K562 (cell line): ENCODE measurements around the gene SEC14L5. TPM values are rescaled to one million over a fixed set of nuclear protein-coding genes. Genes with fewer than 3 reads are reported as not detected.
A peak's percentile ranks its signal among the peaks of the same experiment; 100 is the strongest.

Experiments
- ATAC-seq: fragments of 200-7000 bp; cut with Tn5 transposase; 3 replicates; pipeline ENCODE4 v1.9.1; 2020; ENCODE audit warnings: moderate library complexity
- BruUV-seq: library from RNA; stranded (reverse); fragments of 400-500 nt; replicated peaks from 2 replicates; lab custom pipeline; 2021; lab: Mats Ljungman, UMichigan
- CTCF ChIA-PET: fragments of 300-600 bp; formaldehyde crosslinking; extraction: SDS; loops from one replicate; lab custom pipeline; 2021; ENCODE audit warnings: low intra/inter-chr PET ratio; lab: Yijun Ruan, JAX
- POLR2A ChIA-PET: fragments of 300-600, 350-650 bp; sonication (Branson Sonifier 250); formaldehyde crosslinking; extraction: SDS; loops from one replicate; lab custom pipeline; 2021; ENCODE audit warnings: antibody characterized with exemption, inconsistent platforms; lab: Yijun Ruan, JAX
- DNase-seq, 4 experiments: peaks; one replicate each; pipeline versions ENCODE4 v3.0.0 to v3.0.0-alpha.2; 2011 to 2018; ENCODE audit warnings: low spot score in 3 of 4, mixed read lengths in 3 of 4; ENCODE audit errors: extremely low read depth in 1 of 4
- FAIRE-seq: peaks from 2 replicates; lab custom pipeline; 2011; peaks lifted over from hg19 to GRCh38; lab: Jason Lieb, UNC
- H2AFZ ChIP-seq: 2 replicates; pipeline ENCODE4 v1.6.0; 2011; ENCODE audit warnings: low read depth, low read length, control low read depth, inconsistent platforms
- H3K27ac ChIP-seq: fragments of 200-600 bp; 3 replicates; pipeline ENCODE4 v1.8.0; 2011; ENCODE audit warnings: low read depth, mild to moderate bottlenecking, control low read depth, inconsistent platforms, low read length, moderate library complexity, mixed read lengths; ENCODE audit errors: extremely low read depth
- H3K27me3 ChIP-seq, 2 experiments: fragments of 300-600 bp in 1 of 2; 2 replicates in 1 of 2; 3 replicates in 1 of 2; pipeline versions ENCODE4 v1.6.0 to v1.8.0; 2011; ENCODE audit warnings: inconsistent platforms in 2 of 2, low read length in 2 of 2, mild to moderate bottlenecking in 1 of 2, mixed read lengths in 1 of 2, moderate library complexity in 1 of 2; ENCODE audit not compliant: control insufficient read depth in 2 of 2, insufficient read depth in 2 of 2
- H3K36me3 ChIP-seq: fragments of 300-600 bp; 3 replicates; pipeline ENCODE4 v1.8.0; 2011; ENCODE audit warnings: mild to moderate bottlenecking, low read length, inconsistent platforms; ENCODE audit not compliant: control insufficient read depth, insufficient read depth
- H3K4me1 ChIP-seq, 2 experiments: fragments of 200-600 bp in 1 of 2; replicated peaks in 1 of 2; 2 replicates in 1 of 2; 3 replicates in 1 of 2; pipeline versions ENCODE4 v1.5.1 to v1.8.0; 2011; ENCODE audit warnings: inconsistent platforms in 2 of 2, low read length in 2 of 2, mild to moderate bottlenecking in 1 of 2, mixed read lengths in 1 of 2, moderate library complexity in 1 of 2; ENCODE audit not compliant: control insufficient read depth in 2 of 2, insufficient read depth in 2 of 2
- H3K4me2 ChIP-seq: 2 replicates; pipeline ENCODE4 v1.6.1; 2011; ENCODE audit warnings: low read length, control low read depth, inconsistent platforms, mixed read lengths; ENCODE audit not compliant: insufficient read depth
- H3K4me3 ChIP-seq: fragments of 200-600 bp; sonication (generic), shearing (Covaris generic); 2 replicates; pipeline ENCODE4 v1.5.1; 2016; ENCODE audit warnings: control low read depth, inconsistent platforms
- H3K79me2 ChIP-seq: fragments of 200-600 bp; 3 replicates; pipeline ENCODE4 v1.8.0; 2011; ENCODE audit warnings: low read length, inconsistent platforms; ENCODE audit not compliant: control insufficient read depth, insufficient read depth
- H3K9ac ChIP-seq, 2 experiments: 2 replicates each; pipeline versions ENCODE4 v1.6.0 to v1.6.1; 2011; ENCODE audit warnings: low read depth in 2 of 2, low read length in 2 of 2, control low read depth in 1 of 2, inconsistent platforms in 1 of 2, mild to moderate bottlenecking in 1 of 2, mixed read lengths in 1 of 2; ENCODE audit not compliant: insufficient read depth in 1 of 2
- H3K9me1 ChIP-seq: one replicate; pipeline ENCODE4 v1.6.0; 2011; ENCODE audit warnings: inconsistent platforms, mild to moderate bottlenecking, low read length, moderate library complexity; ENCODE audit not compliant: control insufficient read depth, insufficient read depth
- H3K9me3 ChIP-seq: replicated peaks from 2 replicates; pipeline ENCODE4 v1.5.1; 2011; ENCODE audit warnings: low read depth, low read length, inconsistent platforms; ENCODE audit not compliant: control insufficient read depth, insufficient read depth
- H4K20me1 ChIP-seq: replicated peaks from 2 replicates; pipeline ENCODE4 v1.6.1; 2011; ENCODE audit warnings: low read length, inconsistent platforms, mixed read lengths; ENCODE audit not compliant: control insufficient read depth, insufficient read depth
- DDX20 ChIP-seq: fragments of 450-650 bp; IDR thresholded peaks from 2 replicates; pipeline ENCODE4 v1.6.1; 2016; ENCODE audit warnings: missing genetic modification characterization, low read depth, mild to moderate bottlenecking, missing compliant biosample characterization, moderate library complexity
- HMG20A ChIP-seq: fragments of 450-650 bp; formaldehyde crosslinking; conservative IDR thresholded peaks from 2 replicates; pipeline ENCODE4 v1.4.0; 2020; ENCODE audit warnings: mild to moderate bottlenecking, mixed read lengths
- RAD21 ChIP-seq, 2 experiments: fragments of 250-450 bp in 1 of 2; fragments of 450-650 bp in 1 of 2; sonication (Bioruptor Pico) in 1 of 2; formaldehyde crosslinking in 1 of 2; IDR thresholded peaks in 1 of 2; conservative IDR thresholded peaks in 1 of 2; 2 replicates each; pipeline versions ENCODE4 v1.4.0 to v1.8.0; 2020 to 2022; ENCODE audit warnings: mild to moderate bottlenecking in 2 of 2, moderate library complexity in 1 of 2
- RBFOX2 ChIP-seq: fragments of 200-400 bp; formaldehyde crosslinking; IDR thresholded peaks from 2 replicates; pipeline ENCODE4 v1.6.1; 2017; ENCODE audit warnings: low read depth, mild to moderate bottlenecking, low read length, moderate library complexity
- SMAD1 ChIP-seq: fragments of 150-350 bp; IDR thresholded peaks from 2 replicates; pipeline ENCODE4 v1.6.1; 2014; ENCODE audit warnings: low read length, low read depth; ENCODE audit not compliant: partially characterized antibody
- SRSF3 ChIP-seq: fragments of 200-400 bp; formaldehyde crosslinking; IDR thresholded peaks from 2 replicates; pipeline ENCODE4 v1.6.1; 2016; ENCODE audit warnings: mild to moderate bottlenecking, low read length, moderate library complexity; ENCODE audit not compliant: insufficient read depth
- ZBTB7A ChIP-seq: IDR thresholded peaks from 2 replicates; pipeline ENCODE4 v1.6.1; 2011; ENCODE audit warnings: low read depth, mild to moderate bottlenecking, low read length, moderate library complexity, borderline replicate concordance; ENCODE audit not compliant: control insufficient read depth
- ZNF764 ChIP-seq: fragments of 250-450 bp; sonication (Bioruptor Pico); IDR thresholded peaks from 2 replicates; pipeline ENCODE4 v1.4.0; 2020; ENCODE audit warnings: low read depth, mild to moderate bottlenecking, moderate library complexity
- WGBS: fragments of 100-300 bp; shearing (Covaris generic); methylation state at CpG from one replicate; pipeline ENCODE4 v1.1.6; 2016; ENCODE audit warnings: low coverage, mixed read lengths; ENCODE audit not compliant: insufficient coverage; ENCODE audit errors: missing lambda C conversion rate; 5-methylcytosine and 5-hydroxymethylcytosine counted together
- in situ Hi-C: fragments of 300-500 bp; cut with MboI; formaldehyde crosslinking; loops from 4 replicates; pipeline ENCODE4 v1.15.0; 2018; ENCODE audit warnings: inconsistent platforms, mixed read lengths
- intact Hi-C: fragments of 100-400 bp; cut with micrococcal nuclease; formaldehyde crosslinking; loops from 2 replicates; pipeline ENCODE4 v1.14.2; 2022
- polyA plus RNA-seq, 8 experiments: library from polyadenylated mRNA; depleted of rRNA in 4 of 8; stranded (reverse) in 5 of 8; unstranded in 3 of 8; fragments of >200 nt; fragmentation: Nextera tagmentation in 2 of 8; fragmentation: Illumina TruSeq in 1 of 8; extraction: Ambion mirVana in 2 of 8; extraction: Trizol in 1 of 8; gene quantifications; 2 replicates each; pipeline versions ENCODE4 v1.2.1 to v1.2.3, GENCODE V29; 2011 to 2014; ENCODE audit warnings: inconsistent platforms in 1 of 8, missing spikeins in 1 of 8
- total RNA-seq, 7 experiments: library from RNA; depleted of rRNA in 6 of 7; stranded (reverse); fragments of >200 nt in 6 of 7; fragmentation: Illumina TruSeq in 2 of 7; extraction: Trizol in 2 of 7; gene quantifications; 2 replicates each; pipeline versions ENCODE4 v1.2.1 to v1.2.3, GENCODE V29; 2011 to 2021; ENCODE audit warnings: low replicate concordance in 1 of 7
- TF ChIP-seq, protein P1 (sequence below), 3 experiments: IDR thresholded peaks in 2 of 3; conservative IDR thresholded peaks in 1 of 3; 2 replicates each; pipeline ENCODE4 v1.5.1; 2011 to 2012; ENCODE audit warnings: low read length in 3 of 3, mild to moderate bottlenecking in 3 of 3, control low read depth in 2 of 3, improper control_type of control experiment in 1 of 3, inconsistent platforms in 1 of 3, low read depth in 1 of 3, mixed read lengths in 1 of 3, moderate library complexity in 1 of 3; ENCODE audit not compliant: insufficient read depth in 2 of 3
- TF ChIP-seq, protein P2 (sequence below): fragments of 250-450 bp; sonication (Bioruptor Pico); IDR thresholded peaks from 2 replicates; pipeline ENCODE4 v1.5.0; 2022; ENCODE audit warnings: mild to moderate bottlenecking
- TF ChIP-seq, protein P3 (sequence below): sonication (generic); formaldehyde crosslinking; IDR thresholded peaks from 2 replicates; pipeline ENCODE4 v1.8.0; 2022; ENCODE audit warnings: missing genetic modification reagents, mild to moderate bottlenecking, moderate library complexity, borderline replicate concordance

Gene SEC14L5
- total and polyA plus RNA-seq, 9 of the 15 experiments (the other 6 are each of a cell fraction or from before 2014, with no cell fraction given) = 0.11 TPM; not detected in 8

DNA sequence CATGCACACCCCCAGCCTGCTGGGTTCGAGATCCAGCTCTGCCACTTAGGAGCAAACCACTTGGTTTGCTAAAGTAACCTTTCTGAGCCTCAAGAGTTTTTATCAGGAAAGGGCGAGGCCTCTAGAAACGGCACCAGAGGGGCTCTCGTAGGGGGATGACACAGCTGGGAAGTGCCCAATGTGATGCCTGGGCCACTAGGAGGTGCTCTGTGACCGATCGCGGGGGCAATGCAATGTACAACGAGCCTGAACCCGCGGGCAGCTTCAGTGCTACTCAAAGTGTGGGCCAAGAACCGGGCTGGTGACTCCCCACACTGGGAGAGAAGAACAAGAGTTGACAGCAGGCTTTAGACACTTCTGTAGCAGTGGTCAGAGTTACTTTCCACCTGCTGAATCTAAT, 98.2 kb downstream of the SEC14L5 start (continued):
- TF ChIP-seq DDX20 (tag) (no peak), ZBTB7A (peak; percentile 46; the same call in 1 of the 2 replicates), ZNF764 (CRISPR knock-in tag) (peak; percentile 50; the same call in 1 of the 2 replicates), RAD21 (CRISPR knock-in tag; conservative IDR thresholded peaks at IDR 0.05 in 1 of 2, IDR thresholded peaks at IDR 0.05 in 1 of 2) (peak; percentile 56 to 75), SMAD1 (no peak), RBFOX2 (no peak)
- TF ChIP-seq, protein P1, sequence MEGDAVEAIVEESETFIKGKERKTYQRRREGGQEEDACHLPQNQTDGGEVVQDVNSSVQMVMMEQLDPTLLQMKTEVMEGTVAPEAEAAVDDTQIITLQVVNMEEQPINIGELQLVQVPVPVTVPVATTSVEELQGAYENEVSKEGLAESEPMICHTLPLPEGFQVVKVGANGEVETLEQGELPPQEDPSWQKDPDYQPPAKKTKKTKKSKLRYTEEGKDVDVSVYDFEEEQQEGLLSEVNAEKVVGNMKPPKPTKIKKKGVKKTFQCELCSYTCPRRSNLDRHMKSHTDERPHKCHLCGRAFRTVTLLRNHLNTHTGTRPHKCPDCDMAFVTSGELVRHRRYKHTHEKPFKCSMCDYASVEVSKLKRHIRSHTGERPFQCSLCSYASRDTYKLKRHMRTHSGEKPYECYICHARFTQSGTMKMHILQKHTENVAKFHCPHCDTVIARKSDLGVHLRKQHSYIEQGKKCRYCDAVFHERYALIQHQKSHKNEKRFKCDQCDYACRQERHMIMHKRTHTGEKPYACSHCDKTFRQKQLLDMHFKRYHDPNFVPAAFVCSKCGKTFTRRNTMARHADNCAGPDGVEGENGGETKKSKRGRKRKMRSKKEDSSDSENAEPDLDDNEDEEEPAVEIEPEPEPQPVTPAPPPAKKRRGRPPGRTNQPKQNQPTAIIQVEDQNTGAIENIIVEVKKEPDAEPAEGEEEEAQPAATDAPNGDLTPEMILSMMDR (IDR thresholded peaks at IDR 0.05 in 2 of 3, conservative IDR thresholded peaks at IDR 0.05 in 1 of 3; ENCODE audit: insufficient read depth in 2 of 3, low read depth in 1 of 3, low read length in 3 of 3) = peak; percentile 79 to 83 (median 81)

DNA sequence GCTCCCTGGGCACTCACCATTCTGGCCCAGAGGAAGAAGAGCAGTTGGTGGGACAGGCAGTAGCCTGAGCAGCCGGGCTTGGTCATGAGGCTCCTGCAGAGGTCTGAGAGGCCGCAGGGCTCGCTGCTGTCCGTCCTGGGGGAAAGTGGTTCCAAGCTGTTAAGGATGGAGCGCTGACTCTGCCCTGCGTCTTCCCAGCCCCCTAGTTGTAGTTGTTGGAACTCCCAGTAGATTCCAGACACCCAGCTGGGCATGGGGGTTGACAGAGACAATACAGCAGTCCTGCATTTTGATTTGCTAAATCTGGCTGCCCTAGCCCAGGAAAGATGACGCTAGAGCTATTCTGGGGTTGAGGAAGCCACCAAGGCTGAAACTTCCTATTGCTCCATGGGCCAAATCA, 100.3 kb downstream of the SEC14L5 start:
- Histone ChIP-seq H3K36me3 (no peaks in the 10 kb centered on the region), H3K27ac (no peak overlapping the region), H3K27me3 (peaks cover 25 to 65% of the 10 kb centered on the region in 2 experiments), H3K9me3 (no peaks in the 10 kb centered on the region), H3K9me1 (no peaks in the 10 kb centered on the region), H3K4me1 (no peaks in the 10 kb centered on the region), H3K79me2 (no peaks in the 10 kb centered on the region), H3K9ac (no peak overlapping the region), H4K20me1 (0 out of 2 replicates have a peak, but pooled peaks cover 4% of the 10 kb centered on the region), H2AFZ (no peak overlapping the region), H3K4me2 (no peak overlapping the region), H3K4me3 (no peak overlapping the region)
- POLR2A ChIA-PET = interaction anchor here (0.6 to 0.7 kb wide), 2 partner anchors 16 to 1624 kb away, joined by 3 read pairs; no protein-coding TSS in a partner anchor
- DNase-seq = peak in 2 of 4 experiments; percentile 31
- no peak for FAIRE-seq
- BruUV-seq = no TSS peak
- 0% methylated on average over 7 of the region's 7 CpGs for WGBS
- CTCF ChIA-PET = no interaction called here
- ATAC-seq = peak; percentile 44
- intact Hi-C loops (no loop called here), in situ Hi-C loops (no loop called here)
- TF ChIP-seq, protein P2, sequence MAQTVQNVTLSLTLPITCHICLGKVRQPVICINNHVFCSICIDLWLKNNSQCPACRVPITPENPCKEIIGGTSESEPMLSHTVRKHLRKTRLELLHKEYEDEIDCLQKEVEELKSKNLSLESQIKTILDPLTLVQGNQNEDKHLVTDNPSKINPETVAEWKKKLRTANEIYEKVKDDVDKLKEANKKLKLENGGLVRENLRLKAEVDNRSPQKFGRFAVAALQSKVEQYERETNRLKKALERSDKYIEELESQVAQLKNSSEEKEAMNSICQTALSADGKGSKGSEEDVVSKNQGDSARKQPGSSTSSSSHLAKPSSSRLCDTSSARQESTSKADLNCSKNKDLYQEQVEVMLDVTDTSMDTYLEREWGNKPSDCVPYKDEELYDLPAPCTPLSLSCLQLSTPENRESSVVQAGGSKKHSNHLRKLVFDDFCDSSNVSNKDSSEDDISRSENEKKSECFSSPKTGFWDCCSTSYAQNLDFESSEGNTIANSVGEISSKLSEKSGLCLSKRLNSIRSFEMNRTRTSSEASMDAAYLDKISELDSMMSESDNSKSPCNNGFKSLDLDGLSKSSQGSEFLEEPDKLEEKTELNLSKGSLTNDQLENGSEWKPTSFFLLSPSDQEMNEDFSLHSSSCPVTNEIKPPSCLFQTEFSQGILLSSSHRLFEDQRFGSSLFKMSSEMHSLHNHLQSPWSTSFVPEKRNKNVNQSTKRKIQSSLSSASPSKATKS (CRISPR knock-in tag) = no peak
- TF ChIP-seq, protein P1 (IDR thresholded peaks at IDR 0.05 in 2 of 3, conservative IDR thresholded peaks at IDR 0.05 in 1 of 3; ENCODE audit: insufficient read depth in 2 of 3, low read depth in 1 of 3, low read length in 3 of 3) = peak; percentile 18 to 26 (median 25); a peak in 3 of 6 replicates
- TF ChIP-seq SRSF3 (no peak), HMG20A (CRISPR knock-in tag) (no peak)
- TF ChIP-seq, protein P3, sequence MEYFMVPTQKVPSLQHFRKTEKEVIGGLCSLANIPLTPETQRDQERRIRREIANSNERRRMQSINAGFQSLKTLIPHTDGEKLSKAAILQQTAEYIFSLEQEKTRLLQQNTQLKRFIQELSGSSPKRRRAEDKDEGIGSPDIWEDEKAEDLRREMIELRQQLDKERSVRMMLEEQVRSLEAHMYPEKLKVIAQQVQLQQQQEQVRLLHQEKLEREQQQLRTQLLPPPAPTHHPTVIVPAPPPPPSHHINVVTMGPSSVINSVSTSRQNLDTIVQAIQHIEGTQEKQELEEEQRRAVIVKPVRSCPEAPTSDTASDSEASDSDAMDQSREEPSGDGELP (CRISPR knock-in tag) = peak; percentile 33; the same call in 1 of the 2 replicates
